HG03521 (cell line): ENCODE data around the gene ADORA2A.

Source experiments
- ATAC-seq: cut with Tn5 transposase; IDR thresholded peaks from one replicate; pipeline ENCODE4 v1.9.1; 2021; ENCODE audit warnings: mild to moderate bottlenecking, moderate library complexity; ENCODE audit not compliant: unreplicated experiment

Gene ADORA2A

GRCh38 chr22:24402460-24403192 lies 24.8 kb upstream of the ADORA2A start:
- ATAC-seq, result no peak

- no peak for ATAC-seq
Observed at GRCh38 chr22:24403346-24403745, 24.1 kb upstream of the ADORA2A start.

- ATAC-seq, result no peak
Observed at GRCh38 chr22:24404561-24405275, 22.7 kb upstream of the ADORA2A start.

GRCh38 chr22:24405631-24406321 lies 21.6 kb upstream of the ADORA2A start:
- no peak for ATAC-seq

GRCh38 chr22:24406322-24407277 lies 20.8 kb upstream of the ADORA2A start:
- no peak for ATAC-seq

- ATAC-seq, result no peak
Observed at GRCh38 chr22:24407278-24407665, 20.1 kb upstream of the ADORA2A start.

GRCh38 chr22:24407884-24408283 lies 19.5 kb upstream of the ADORA2A start:
- ATAC-seq, result no peak

GRCh38 chr22:24408630-24409029 lies 18.8 kb upstream of the ADORA2A start:
- no peak for ATAC-seq

GRCh38 chr22:24409707-24410106 lies 17.7 kb upstream of the ADORA2A start:
- ATAC-seq, result no peak

GRCh38 chr22:24410110-24410856 lies 17.1 kb upstream of the ADORA2A start:
- no peak for ATAC-seq

- ATAC-seq, result no peak
Observed at GRCh38 chr22:24411256-24412004, 16.0 kb upstream of the ADORA2A start.

GRCh38 chr22:24412274-24412673 lies 15.1 kb upstream of the ADORA2A start:
- no peak for ATAC-seq

- no peak for ATAC-seq
Observed at GRCh38 chr22:24413271-24413670, 14.1 kb upstream of the ADORA2A start.

- no peak for ATAC-seq
Observed at GRCh38 chr22:24413736-24414385, 13.5 kb upstream of the ADORA2A start.

- ATAC-seq, result no peak
Observed at GRCh38 chr22:24414523-24414922, 12.9 kb upstream of the ADORA2A start.

- ATAC-seq, result no peak
Observed at GRCh38 chr22:24414984-24415945, 12.1 kb upstream of the ADORA2A start.

- ATAC-seq, result no peak
Observed at GRCh38 chr22:24416095-24416494, 11.3 kb upstream of the ADORA2A start.

- no peak for ATAC-seq
Observed at GRCh38 chr22:24416611-24417010, 10.8 kb upstream of the ADORA2A start.
